HG03280 (cell line): ENCODE data around the gene KCNQ1OT1.

Experiments
- ATAC-seq: cut with Tn5 transposase; IDR thresholded peaks from one replicate; pipeline ENCODE4 v1.9.1; 2021; ENCODE audit warnings: mild to moderate bottlenecking, moderate library complexity; ENCODE audit not compliant: unreplicated experiment

The KCNQ1OT1 gene

GRCh38 chr11:2688381-2689231 is 11.2 kb downstream of the KCNQ1OT1 start:
- no peak for ATAC-seq

DNA sequence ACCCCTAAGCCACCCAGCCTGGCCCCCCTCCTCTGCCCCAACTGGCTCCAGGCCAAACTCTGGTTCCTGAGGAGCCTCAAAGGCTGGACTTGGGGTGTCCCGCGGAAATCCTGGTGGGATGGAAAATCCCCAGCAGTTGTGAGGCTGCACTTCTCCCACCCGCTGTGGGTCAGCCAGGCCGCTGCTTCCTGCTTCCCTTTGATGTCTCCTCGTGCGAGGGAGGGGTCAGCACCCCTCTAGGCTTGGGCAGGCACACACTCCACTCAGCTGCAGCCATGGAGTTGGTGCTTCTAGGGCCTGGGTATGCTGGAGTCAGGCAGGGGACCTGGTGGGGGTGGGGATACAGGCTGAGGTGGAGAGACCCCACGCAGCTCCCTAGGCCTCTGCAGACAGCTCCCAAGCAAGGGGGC is 12.0 kb downstream of the KCNQ1OT1 start:
- no peak for ATAC-seq

DNA sequence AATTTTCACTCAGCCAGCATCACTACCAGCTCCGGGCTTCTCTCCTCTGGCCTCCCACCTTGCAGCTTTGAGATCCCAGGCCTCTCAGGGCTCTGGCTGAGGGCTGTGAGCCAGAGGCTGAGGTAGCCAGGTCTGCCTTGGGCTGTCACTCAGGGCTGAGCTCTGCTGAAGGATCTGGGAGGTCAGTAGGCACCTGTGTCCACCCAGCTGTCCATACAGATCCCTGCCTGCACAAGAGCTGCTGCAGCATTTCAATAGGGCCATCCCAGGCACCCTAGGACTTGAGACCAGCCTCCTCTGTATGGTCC is 12.6 kb downstream of the KCNQ1OT1 start:
- ATAC-seq, result no peak

GRCh38 chr11:2686360-2687222 is 13.2 kb downstream of the KCNQ1OT1 start:
- ATAC-seq, result no peak

- no peak for ATAC-seq
Observed at GRCh38 chr11:2685566-2686359, 14.0 kb downstream of the KCNQ1OT1 start.

GRCh38 chr11:2685051-2685450 is 14.7 kb downstream of the KCNQ1OT1 start:
- no peak for ATAC-seq

GRCh38 chr11:2684581-2684980 is 15.2 kb downstream of the KCNQ1OT1 start:
- no peak for ATAC-seq

- ATAC-seq, result no peak
Observed at GRCh38 chr11:2683806-2684205, 16.0 kb downstream of the KCNQ1OT1 start.

- no peak for ATAC-seq
Observed at GRCh38 chr11:2681408-2682145, 18.2 kb downstream of the KCNQ1OT1 start.

- no peak for ATAC-seq
Observed at GRCh38 chr11:2679011-2679676, 20.6 kb downstream of the KCNQ1OT1 start.

- no peak for ATAC-seq
Observed at GRCh38 chr11:2678396-2678795, 21.4 kb downstream of the KCNQ1OT1 start.

- no peak for ATAC-seq
Observed at GRCh38 chr11:2677127-2677526, 22.7 kb downstream of the KCNQ1OT1 start.

DNA sequence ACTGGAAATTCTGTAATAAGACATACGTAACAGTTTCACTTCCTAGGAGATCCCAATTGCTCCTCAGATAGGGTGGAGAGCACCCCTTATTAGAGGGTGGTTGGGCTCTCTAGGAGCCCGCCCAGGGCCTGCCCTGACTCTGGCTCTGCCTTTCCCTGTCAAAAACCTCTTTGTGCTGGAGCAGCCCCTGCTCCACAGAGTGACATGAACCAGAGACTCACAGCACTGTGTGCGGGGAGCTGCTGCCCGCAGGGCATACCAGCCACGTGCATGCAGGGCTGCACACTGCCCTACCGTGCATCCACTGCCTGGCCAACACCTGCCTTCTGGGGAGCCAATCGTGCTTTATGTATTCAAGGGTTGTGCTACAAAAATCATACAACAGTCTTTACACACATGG is 24.3 kb downstream of the KCNQ1OT1 start:
- ATAC-seq, result no peak

GRCh38 chr11:2674658-2675131 is 25.1 kb downstream of the KCNQ1OT1 start:
- ATAC-seq, result no peak

DNA sequence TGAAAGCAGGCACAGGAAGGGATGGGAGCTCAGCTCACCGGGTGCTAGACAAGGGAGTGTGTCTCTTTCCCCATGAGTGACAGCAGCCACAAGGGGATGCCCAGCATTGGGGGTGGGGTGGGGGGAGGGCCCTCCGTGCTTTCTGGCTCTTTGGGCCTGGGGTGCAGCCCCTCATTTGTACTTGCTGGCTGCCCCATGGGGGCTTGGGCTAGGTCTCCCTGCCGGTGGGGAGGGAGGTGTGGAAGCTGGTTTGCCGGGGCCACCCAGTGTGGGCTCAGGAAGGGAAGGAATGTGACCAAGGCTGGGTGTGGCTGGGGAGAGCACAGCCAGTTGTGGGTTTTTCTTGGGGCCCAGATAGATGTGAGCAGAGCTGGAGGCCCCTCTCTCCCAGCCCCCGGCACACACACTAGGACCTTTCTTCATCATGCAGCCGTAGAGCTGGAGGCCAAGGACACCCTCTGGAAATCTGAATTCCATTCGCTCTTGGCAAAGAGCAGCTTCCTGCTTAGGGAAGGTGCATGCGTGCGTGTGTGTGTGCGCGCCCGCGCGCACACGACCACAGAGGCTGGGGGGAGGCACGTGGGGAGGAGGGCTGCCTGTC is 25.8 kb downstream of the KCNQ1OT1 start:
- ATAC-seq, result no peak

DNA sequence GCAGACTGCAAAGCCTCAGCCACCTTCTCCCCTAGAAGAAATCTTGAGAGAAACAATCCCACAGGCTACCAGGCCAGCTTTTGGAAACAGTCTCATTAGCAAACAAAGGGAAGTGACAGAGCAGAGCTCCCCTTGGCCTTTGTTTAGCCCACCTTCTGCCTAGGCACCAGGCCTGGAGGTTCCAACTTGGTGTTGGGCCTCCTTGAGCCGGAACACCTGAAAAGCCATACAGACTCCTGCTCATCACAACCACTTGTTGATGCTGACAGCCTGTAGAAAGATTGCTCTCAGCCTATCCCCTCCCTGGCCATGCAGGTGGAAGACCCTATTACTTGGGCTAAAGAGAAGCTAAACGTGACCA is 26.6 kb downstream of the KCNQ1OT1 start:
- no peak for ATAC-seq

- ATAC-seq, result no peak
Observed at GRCh38 chr11:2672553-2673249, 27.1 kb downstream of the KCNQ1OT1 start.

DNA sequence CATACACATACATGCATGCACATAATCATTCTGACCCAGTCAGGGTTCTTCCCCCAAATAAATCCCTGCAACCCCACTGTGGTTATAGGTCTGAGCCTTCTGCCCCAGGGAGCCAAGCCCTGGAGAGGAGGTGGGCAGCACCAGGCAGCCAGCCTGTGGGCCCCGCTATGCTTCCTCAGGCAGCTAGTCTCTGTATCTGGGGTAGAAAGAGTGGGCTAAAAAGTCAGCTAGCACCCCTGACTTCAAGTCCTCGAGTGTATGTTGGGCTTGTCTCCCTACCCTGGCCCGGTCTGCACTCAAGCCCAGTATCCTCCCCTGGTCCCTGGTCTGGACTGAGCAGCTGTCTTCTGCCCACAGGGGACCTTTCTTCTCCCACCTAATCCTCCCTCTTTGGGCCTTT is 28.0 kb downstream of the KCNQ1OT1 start:
- no peak for ATAC-seq

DNA sequence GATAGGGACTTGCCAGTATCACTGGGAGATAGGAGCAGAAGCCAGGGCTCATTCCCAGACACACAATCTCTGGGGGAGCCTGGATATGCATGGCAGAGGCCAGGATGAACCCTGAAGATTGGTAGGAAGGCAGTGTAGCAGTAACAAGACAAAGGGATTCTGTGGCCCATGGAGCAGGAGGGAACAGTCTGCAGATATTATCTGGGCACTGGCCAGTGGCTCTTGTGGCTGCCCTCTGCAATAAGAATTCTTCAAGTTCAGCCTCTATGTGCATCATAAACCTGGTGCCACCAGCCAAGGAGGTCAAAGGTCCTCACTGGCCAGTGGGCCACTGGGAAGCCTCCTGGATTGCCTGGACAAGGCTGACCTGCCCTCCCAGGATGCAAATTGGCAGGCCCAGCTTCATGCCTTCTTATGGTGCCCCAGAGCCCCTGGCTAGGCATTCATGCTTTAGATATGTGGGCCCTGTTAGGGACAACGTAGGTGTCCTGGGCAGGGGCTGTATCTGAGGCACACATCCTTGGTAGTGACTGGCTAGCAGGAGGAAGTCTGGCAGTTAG is 29.2 kb downstream of the KCNQ1OT1 start:
- no peak for ATAC-seq
